Measurements from ENCODE around the gene RPL22.

The RPL22 gene

DNA sequence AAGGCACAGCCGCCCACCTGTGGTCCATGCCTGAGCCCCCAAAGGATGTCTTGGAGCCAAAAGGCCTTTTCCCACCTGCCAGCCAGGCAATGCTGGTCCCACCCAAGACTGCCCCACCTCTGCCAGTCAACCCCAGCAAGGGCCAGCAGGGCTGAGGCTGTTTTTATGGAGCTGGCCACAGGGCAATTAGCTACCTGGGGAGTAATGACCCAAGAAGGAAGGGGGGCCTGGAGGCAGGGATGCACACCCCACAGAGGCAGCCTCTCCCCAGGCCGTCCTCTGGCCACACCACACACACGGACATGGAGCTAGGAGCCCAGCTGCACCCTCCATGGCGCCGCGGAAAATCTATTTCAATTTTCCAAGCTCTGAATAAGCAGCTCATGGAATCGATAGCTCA is 46.5 kb downstream of the RPL22 start:
- no peak for TF ChIP-seq FOXP2 (optimal IDR thresholded peaks at IDR 0.05; ENCODE audit: borderline replicate concordance, extremely low read depth, extremely low read length, insufficient read depth)
- no peak for TF ChIP-seq SIN3A (IDR thresholded peaks at IDR 0.05; ENCODE audit: borderline replicate concordance, insufficient read depth, low read length)
- TF ChIP-seq REST (IDR thresholded peaks at IDR 0.05; ENCODE audit: insufficient read depth in 1 of 2, low read depth in 2 of 2, low read length in 2 of 2) = no peak
- no peak for TF ChIP-seq POLR2AphosphoS5 (IDR thresholded peaks at IDR 0.05; ENCODE audit: low read depth, low read length)
- TF ChIP-seq TAF1 (IDR thresholded peaks at IDR 0.05; ENCODE audit: borderline replicate concordance, insufficient read depth, low read length) = no peak

DNA sequence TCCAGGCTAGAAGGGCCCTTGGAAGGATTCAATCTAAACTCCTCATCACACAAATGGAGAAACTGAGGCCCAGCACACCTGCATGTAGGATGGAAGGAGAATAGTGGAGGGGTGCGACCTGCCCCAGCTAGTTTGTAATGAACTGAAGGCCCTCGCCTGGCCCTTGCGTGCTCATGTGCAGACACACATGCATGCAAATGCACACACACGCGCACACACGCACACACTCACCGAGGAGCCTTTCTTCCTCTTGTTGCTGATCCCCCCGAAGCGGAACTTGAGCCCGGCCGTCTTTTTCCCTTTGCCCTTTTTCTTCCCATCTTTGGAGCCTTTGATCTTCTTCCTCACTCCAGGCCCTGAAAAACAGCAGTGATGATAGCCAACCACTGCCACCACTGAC is 47.2 kb downstream of the RPL22 start:
- TF ChIP-seq REST (IDR thresholded peaks at IDR 0.05; ENCODE audit: insufficient read depth in 1 of 2, low read depth in 2 of 2, low read length in 2 of 2) (no peak), POLR2AphosphoS5 (IDR thresholded peaks at IDR 0.05; ENCODE audit: low read depth, low read length) (no peak), TAF1 (IDR thresholded peaks at IDR 0.05; ENCODE audit: borderline replicate concordance, insufficient read depth, low read length) (no peak), FOXP2 (optimal IDR thresholded peaks at IDR 0.05; ENCODE audit: borderline replicate concordance, extremely low read depth, extremely low read length, insufficient read depth) (no peak), SIN3A (IDR thresholded peaks at IDR 0.05; ENCODE audit: borderline replicate concordance, insufficient read depth, low read length) (no peak)

- no peak for TF ChIP-seq TAF1 (IDR thresholded peaks at IDR 0.05; ENCODE audit: borderline replicate concordance, insufficient read depth, low read length)
- TF ChIP-seq FOXP2 (optimal IDR thresholded peaks at IDR 0.05; ENCODE audit: borderline replicate concordance, extremely low read depth, extremely low read length, insufficient read depth) = no peak
- TF ChIP-seq POLR2AphosphoS5 (IDR thresholded peaks at IDR 0.05; ENCODE audit: low read depth, low read length) = no peak
- no peak for TF ChIP-seq REST (IDR thresholded peaks at IDR 0.05; ENCODE audit: insufficient read depth in 1 of 2, low read depth in 2 of 2, low read length in 2 of 2)
- no peak for TF ChIP-seq SIN3A (IDR thresholded peaks at IDR 0.05; ENCODE audit: borderline replicate concordance, insufficient read depth, low read length)
Measured at GRCh38 chr1:6151291-6151822, 48.0 kb downstream of the RPL22 start.

- TF ChIP-seq POLR2AphosphoS5 (IDR thresholded peaks at IDR 0.05; ENCODE audit: low read depth, low read length) = no peak
- TF ChIP-seq REST (IDR thresholded peaks at IDR 0.05; ENCODE audit: insufficient read depth in 1 of 2, low read depth in 2 of 2, low read length in 2 of 2) = no peak
- TF ChIP-seq SIN3A (IDR thresholded peaks at IDR 0.05; ENCODE audit: borderline replicate concordance, insufficient read depth, low read length) = no peak
- TF ChIP-seq TAF1 (IDR thresholded peaks at IDR 0.05; ENCODE audit: borderline replicate concordance, insufficient read depth, low read length) = no peak
- TF ChIP-seq FOXP2 (optimal IDR thresholded peaks at IDR 0.05; ENCODE audit: borderline replicate concordance, extremely low read depth, extremely low read length, insufficient read depth) = no peak
Measured at GRCh38 chr1:6150006-6150938, 49.1 kb downstream of the RPL22 start.

Measured in PFSK-1 (cell line).